CD4-positive, alpha-beta T cell treated with Interleukin-12 subunit alpha and Interleukin-12 subunit beta, for 1 hour (primary cell): ENCODE results near the gene TBC1D8.
"Not testable (repeated sequence)": the region's sequence is repeated elsewhere in the genome, so short reads cannot be mapped to it uniquely, and the experiment has no call there.

Source experiments
- DNase-seq: peaks from one replicate; pipeline ENCODE4 v3.0.0-alpha.2; 2020

TBC1D8 gene

GRCh38 chr2:101057051-101057933, 93.9 kb downstream of the TBC1D8 start:
- no peak for DNase-seq

- no peak for DNase-seq
Measured at GRCh38 chr2:101053117-101053516, 98.1 kb downstream of the TBC1D8 start.

- DNase-seq: no peak
Measured at GRCh38 chr2:101052147-101052546, 99.0 kb downstream of the TBC1D8 start.

GRCh38 chr2:101050886-101051285, 100.3 kb downstream of the TBC1D8 start:
- DNase-seq: not testable (repeated sequence)

- no peak for DNase-seq
Measured at GRCh38 chr2:101048756-101049155, 102.4 kb downstream of the TBC1D8 start.

GRCh38 chr2:101047774-101048173, 103.4 kb downstream of the TBC1D8 start:
- DNase-seq: no peak

- no peak for DNase-seq
Measured at GRCh38 chr2:101047075-101047766, 104.0 kb downstream of the TBC1D8 start.

- no peak for DNase-seq
Measured at GRCh38 chr2:101045330-101045729, 105.9 kb downstream of the TBC1D8 start.

GRCh38 chr2:101041413-101041812, 109.8 kb downstream of the TBC1D8 start:
- no peak for DNase-seq

- DNase-seq: no peak
Measured at GRCh38 chr2:101040761-101041160, 110.4 kb downstream of the TBC1D8 start.

- DNase-seq: no peak
Measured at GRCh38 chr2:101040072-101040471, 111.1 kb downstream of the TBC1D8 start.

- DNase-seq: no peak
Measured at GRCh38 chr2:101038455-101039255, 112.5 kb downstream of the TBC1D8 start.

GRCh38 chr2:101037161-101037755, 113.9 kb downstream of the TBC1D8 start:
- DNase-seq: no peak

GRCh38 chr2:101036562-101036961, 114.6 kb downstream of the TBC1D8 start:
- DNase-seq: no peak

GRCh38 chr2:101032084-101032776, 119.0 kb downstream of the TBC1D8 start:
- DNase-seq: no peak

GRCh38 chr2:101030866-101031554, 120.2 kb downstream of the TBC1D8 start:
- no peak for DNase-seq

- no peak for DNase-seq
Measured at GRCh38 chr2:101027852-101028251, 123.3 kb downstream of the TBC1D8 start.

- DNase-seq: no peak
Measured at GRCh38 chr2:101026923-101027469, 124.2 kb downstream of the TBC1D8 start.

GRCh38 chr2:101026253-101026701, 124.9 kb downstream of the TBC1D8 start:
- no peak for DNase-seq

- DNase-seq: no peak
Measured at GRCh38 chr2:101025561-101025960, 125.6 kb downstream of the TBC1D8 start.
